IPS-NIHi11 (cell line): ENCODE measurements around the gene DNAJB14.
A peak's percentile ranks its signal among the peaks of the same experiment; 100 is the strongest.
"Not testable (repeated sequence)": the region's sequence is repeated elsewhere in the genome, so short reads cannot be mapped to it uniquely, and the experiment has no call there.

Experiments used
- DNase-seq: peaks from one replicate; pipeline ENCODE4 v3.0.0; 2012; ENCODE audit warnings: mixed read lengths, low spot score

The DNAJB14 gene

DNA sequence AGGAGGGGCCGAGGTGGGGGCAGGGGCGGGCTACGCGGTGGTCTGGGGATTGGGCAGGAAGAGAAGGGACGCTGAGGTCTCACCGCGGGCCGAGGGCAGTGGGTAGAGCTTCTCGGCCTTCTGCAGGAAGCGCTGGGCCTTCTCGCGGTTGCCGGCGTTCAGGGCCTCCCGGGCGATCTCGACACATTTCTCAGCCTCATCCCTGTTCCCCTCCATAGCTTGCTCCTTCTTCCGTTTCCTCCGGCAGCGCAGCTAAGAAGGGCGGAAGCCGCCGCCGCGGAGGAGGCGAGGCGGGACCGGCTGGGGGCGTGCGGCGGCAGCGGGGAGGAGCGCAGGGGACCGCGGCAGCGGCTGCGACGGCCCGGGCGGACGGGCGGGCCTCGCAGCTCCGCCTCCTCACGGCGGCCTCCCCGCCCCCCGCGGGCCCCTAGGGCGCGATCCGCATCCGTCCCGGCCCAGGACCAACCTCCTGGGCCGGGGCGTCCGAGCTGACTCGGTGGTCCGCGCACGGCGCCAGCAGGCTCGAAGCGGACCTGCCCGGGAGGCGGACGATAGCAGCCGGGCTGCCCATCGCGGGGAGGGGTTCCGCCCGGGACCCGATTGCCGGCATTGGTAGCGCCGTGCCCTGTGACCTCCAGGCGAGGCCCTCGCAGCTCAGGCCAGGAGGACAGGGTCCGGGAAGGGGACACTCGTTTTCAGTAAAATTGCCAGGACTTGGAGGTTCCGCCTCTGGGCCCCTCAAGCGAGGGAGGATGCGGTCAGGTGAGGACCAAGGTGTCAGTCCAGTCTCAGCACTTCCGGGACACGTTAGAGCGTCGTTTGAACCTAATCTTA lies at the start of gene DNAJB14:
Gene DNAJB14, minus strand, starts transcription at position 263 of the 834 bp plus-strand sequence. Its CDS starts 47 bp downstream, at position 216.
- DNase-seq, result peak; percentile 83

DNA sequence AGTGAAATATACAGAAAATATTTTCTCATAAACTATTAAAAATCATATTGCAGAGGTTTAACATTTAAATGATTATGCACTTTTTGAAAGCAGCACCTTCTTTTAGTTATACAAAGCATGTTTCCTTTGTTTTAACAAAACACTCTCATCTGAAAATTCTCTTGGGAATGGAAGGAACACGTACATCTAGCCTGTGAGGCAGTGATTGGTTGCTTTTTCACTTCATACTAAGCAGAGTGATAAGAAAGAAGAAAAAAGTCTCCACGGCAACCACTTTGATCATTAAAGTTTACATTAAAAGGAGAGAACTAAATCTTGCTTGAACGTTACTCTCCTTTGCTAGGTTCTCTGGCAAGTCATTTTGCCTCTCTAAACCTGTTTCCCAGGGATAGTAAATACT lies 45.3 kb upstream of the DNAJB14 start:
- no peak for DNase-seq

- DNase-seq, result no peak
Measured at GRCh38 chr4:99987681-99988080, 41.3 kb upstream of the DNAJB14 start.

GRCh38 chr4:99986792-99987191 lies 40.4 kb upstream of the DNAJB14 start:
- DNase-seq, result no peak

GRCh38 chr4:99983289-99983943 lies 37.0 kb upstream of the DNAJB14 start:
- no peak for DNase-seq

DNA sequence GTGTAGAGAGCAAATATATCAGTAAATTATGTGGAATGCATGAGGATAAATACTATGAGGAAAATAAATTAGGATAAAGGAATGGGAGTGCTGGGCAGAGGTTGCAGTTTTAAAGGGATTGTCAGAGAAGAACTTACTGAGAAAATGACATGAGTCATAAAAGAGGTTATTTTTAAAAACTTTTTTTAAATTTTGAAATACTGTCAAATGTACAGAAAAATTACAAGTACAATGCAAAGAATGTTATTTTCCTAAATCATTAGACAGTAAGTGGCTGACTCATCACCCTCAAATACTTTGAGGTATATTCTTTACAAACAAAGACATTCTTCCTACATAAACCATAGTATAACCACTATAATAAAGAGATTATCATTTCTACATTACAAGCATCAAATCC lies 33.5 kb upstream of the DNAJB14 start:
- no peak for DNase-seq

- DNase-seq, result no peak
Measured at GRCh38 chr4:99971453-99972111, 25.2 kb upstream of the DNAJB14 start.

DNA sequence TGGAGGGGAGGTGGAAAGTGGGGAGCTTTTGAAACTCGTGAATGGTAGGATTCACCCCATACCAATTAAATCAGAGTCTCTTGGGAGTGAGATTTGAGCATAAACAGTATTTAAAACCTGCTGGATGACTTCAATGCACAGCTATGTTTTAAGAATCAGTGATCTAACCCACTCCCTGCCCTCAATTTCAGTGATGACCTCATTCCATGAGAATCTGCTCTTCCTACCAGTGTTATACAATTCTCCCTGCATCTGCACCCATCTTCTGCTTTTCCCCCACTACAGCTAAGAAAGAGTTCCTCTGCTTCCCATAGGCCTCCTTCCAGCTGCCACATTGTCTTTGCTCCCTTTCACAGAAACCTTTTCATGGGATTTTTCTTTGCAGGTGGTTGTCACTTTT lies 21.9 kb upstream of the DNAJB14 start:
- DNase-seq, result peak; percentile 6

DNA sequence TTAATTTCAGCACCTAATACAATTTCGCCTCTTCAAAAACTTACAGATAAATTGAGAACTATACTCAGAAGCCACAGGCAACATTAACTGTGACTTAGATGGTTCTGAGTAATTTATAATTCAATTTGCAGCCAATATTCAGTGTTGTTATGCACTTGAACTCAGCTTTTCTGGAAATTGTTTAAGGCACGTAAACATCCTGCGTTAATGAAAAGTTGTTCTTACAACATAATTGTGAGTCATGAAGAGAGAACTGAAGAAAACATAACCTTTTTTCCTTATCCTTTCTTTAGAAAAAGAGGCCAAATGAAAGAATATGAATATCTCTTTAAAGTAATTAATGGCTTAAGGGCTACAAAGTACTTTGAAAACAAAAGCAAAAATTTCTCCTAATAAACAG lies 20.3 kb upstream of the DNAJB14 start:
- no peak for DNase-seq

GRCh38 chr4:99965674-99966350 lies 19.4 kb upstream of the DNAJB14 start:
- DNase-seq, result no peak

GRCh38 chr4:99965173-99965572 lies 18.8 kb upstream of the DNAJB14 start:
- DNase-seq, result no peak

- no peak for DNase-seq
Measured at GRCh38 chr4:99961711-99962110, 15.3 kb upstream of the DNAJB14 start.

DNA sequence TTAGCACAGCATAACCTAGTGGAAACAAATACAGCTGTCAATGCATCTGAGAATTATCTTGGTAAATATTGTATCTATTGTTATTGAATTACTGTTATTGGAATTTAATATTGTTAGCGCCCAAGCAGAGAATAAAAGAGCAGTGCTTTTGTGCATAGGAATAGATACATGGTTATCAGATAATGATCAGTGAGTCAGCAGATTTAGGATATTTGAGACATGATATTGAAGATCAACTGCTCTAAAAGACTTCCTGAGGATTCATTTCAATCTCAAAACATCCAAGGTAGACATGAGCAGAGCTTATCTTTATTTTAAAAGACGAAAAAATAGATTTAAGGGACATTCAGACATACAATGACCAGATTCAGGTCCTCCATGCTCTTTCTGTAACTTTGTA lies 14.2 kb upstream of the DNAJB14 start:
- DNase-seq, result no peak

DNA sequence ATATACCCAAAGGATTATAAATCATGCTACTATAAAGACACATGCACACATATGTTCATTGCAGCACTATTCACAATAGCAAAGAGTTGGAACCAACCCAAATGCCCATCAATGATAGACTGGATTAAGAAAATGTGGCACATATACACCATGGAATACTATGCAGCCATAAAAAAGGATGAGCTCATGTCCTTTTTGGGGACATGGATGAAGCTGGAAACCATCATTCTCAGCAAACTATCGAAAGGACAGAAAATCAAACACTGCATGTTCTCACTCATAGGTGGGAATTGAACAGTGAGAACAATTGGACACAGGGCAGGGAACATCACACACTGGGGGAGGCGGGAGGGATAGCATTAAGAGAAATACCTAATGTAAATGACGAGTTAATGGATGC lies 11.8 kb upstream of the DNAJB14 start:
- DNase-seq, result not testable (repeated sequence)

GRCh38 chr4:99950913-99951254 lies 4.5 kb upstream of the DNAJB14 start:
- DNase-seq, result no peak

DNA sequence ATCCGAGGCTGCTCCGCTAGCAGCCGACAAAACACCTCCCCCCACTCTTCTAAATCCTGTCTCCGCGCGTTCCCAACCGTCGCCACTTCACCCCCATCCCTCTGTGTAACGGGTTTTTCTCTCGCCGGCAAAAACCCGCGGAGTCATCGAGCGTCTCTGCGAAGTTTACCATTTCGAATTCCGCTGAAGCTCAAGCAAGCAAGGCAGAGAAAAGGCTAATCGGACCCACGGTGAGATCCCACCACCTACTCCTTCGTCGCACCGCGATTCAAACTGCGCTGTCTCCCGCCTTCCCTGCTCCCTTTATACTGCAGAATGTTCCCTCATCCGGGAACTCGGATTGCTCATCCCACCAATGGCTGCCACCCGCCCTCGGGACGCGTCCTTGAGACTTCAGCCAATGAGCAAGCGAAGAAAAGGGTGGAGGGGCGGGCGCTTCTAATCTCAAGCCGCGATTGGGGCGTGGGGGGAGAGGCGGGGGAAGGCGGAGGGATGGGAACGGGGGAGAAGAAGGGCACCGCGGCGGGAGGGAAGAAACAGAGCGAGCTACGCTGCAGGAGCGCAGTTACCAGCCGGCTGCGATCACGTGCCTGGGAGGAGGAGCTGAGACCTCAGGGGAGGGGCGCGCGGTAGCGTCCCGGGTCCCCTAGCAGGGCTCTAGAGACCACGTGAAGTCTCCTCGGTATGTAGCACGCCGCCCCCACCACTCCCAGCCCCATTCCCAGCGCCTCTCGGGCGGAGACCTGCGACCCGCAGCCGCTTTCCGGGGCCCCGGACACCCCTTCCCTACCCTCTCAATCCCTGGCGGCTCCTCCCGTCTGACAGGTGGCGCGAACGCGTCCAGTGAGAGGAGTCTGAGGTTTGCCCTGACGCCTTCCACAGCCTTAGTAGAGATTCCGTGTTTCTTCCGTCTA lies 3.8 kb upstream of the DNAJB14 start, which contains the start of gene H2AZ1:
Gene H2AZ1, minus strand, starts transcription at position 277 of the 914 bp plus-strand sequence. Its CDS starts 105 bp downstream, at position 172.
- DNase-seq, result peak; percentile 93

GRCh38 chr4:99949034-99949998 lies 2.9 kb upstream of the DNAJB14 start:
- peak; percentile 65 for DNase-seq

DNA sequence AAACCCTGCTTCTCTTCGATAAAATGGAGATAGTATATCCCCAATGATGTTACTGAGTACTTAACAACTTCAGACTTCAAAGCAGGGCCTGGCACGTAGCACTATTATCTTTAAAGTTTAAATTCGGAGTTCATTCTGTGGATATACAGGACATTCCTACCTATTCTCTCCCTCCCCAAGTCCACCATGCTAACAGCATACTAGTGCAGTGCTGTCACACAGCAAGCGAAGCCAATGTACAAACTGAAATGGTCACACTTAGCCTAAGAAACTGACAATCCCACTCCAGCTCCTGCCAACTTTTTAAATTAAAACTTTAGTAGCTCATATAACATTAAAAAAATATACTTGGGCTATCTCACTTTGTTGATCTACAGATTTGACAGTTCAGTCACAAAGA lies 1.2 kb upstream of the DNAJB14 start:
- DNase-seq, result no peak

DNA sequence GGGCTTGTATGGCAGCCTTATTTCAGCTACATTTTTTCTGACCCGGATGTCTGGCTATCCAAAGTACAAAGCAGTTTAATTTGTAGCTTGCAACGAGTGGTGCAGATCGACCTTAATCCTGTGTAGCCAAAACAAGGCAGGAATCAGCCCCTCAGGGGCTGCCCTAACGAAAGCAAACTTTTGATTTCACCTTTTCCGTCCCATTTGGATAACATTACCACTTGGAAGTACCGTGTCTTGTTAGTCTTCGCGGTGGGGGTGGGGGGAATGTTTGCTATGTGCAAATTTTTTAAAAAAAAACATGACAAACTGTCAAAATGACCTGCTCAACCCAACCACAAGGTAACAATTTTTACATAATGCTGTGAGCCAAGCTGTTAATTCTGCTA lies 766 bp upstream of the DNAJB14 start:
- DNase-seq, result no peak

DNA sequence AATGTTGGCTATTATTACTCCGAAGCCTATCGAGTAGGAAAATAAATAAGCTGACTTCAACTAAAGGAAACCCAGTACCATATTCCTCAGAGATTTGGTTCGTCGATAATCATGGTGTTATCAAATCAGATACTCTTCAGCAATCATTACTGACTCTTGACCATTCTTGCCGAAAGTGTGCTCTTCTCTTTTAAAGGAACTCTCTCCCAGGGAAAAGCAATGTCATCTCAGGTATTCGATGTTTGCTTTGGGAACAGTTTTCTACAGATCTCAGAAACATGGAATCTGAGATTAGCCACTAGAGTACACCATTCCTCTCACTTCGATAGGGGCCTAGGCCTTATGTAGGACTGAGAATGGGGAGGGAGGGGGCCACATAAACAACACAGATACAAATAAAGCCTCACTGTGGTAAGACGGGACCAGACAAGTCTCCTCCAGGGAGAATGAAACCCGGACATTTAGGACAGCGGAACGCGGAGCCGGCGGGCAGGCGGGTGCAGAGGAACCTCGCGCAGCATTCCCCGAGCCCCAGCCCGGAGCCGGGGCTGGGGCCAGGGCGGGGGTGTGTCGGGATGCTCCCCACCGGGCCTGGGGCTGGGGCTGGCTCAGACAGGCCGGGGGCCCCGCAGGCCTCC lies 581 bp downstream of the DNAJB14 start:
- DNase-seq, result peak; percentile 38
